Measurements from ENCODE around the gene CAT.

- TF ChIP-seq POLR2A (IDR thresholded peaks at IDR 0.05): no peak
- no peak for TF ChIP-seq CTCF (IDR thresholded peaks at IDR 0.05 in 4 of 5, conservative IDR thresholded peaks at IDR 0.05 in 1 of 5)
Observed at GRCh38 chr11:34417202-34417601, 21.5 kb upstream of the CAT start.

All from gastrocnemius medialis (tissue), 4 donors.